GM12891 (cell line): ENCODE results near the gene LRP3.

Experiments used
- DNase-seq: peaks from one replicate; pipeline ENCODE4 v3.0.0; 2011; ENCODE audit warnings: low spot score; ENCODE audit not compliant: insufficient read length
- FAIRE-seq: peaks from 2 replicates; lab custom pipeline; 2011; peaks lifted over from hg19 to GRCh38; lab: Jason Lieb, UNC
- PAX5 ChIP-seq: IDR thresholded peaks from 2 replicates; pipeline ENCODE4 v1.6.1; 2011; ENCODE audit warnings: low read length, moderate library complexity, mild to moderate bottlenecking; ENCODE audit not compliant: insufficient read depth, severe bottlenecking
- POLR2A ChIP-seq: IDR thresholded peaks from 2 replicates; pipeline ENCODE4 v1.6.1; 2011; ENCODE audit warnings: low read depth, low read length, control low read depth
- POLR2AphosphoS5 ChIP-seq: IDR thresholded peaks from 2 replicates; pipeline ENCODE4 v1.6.1; 2011; ENCODE audit warnings: low read depth, low read length, control low read depth
- POU2F2 ChIP-seq: IDR thresholded peaks from 2 replicates; pipeline ENCODE4 v1.6.1; 2011; ENCODE audit warnings: low read depth, mild to moderate bottlenecking, control low read depth, low read length, moderate library complexity
- SPI1 ChIP-seq: IDR thresholded peaks from 2 replicates; pipeline ENCODE4 v1.6.1; 2011; ENCODE audit warnings: low read depth, low read length, control low read depth
- TAF1 ChIP-seq: IDR thresholded peaks from 2 replicates; pipeline ENCODE4 v1.6.1; 2011; ENCODE audit warnings: low read depth, low read length, control low read depth

LRP3 gene

DNA sequence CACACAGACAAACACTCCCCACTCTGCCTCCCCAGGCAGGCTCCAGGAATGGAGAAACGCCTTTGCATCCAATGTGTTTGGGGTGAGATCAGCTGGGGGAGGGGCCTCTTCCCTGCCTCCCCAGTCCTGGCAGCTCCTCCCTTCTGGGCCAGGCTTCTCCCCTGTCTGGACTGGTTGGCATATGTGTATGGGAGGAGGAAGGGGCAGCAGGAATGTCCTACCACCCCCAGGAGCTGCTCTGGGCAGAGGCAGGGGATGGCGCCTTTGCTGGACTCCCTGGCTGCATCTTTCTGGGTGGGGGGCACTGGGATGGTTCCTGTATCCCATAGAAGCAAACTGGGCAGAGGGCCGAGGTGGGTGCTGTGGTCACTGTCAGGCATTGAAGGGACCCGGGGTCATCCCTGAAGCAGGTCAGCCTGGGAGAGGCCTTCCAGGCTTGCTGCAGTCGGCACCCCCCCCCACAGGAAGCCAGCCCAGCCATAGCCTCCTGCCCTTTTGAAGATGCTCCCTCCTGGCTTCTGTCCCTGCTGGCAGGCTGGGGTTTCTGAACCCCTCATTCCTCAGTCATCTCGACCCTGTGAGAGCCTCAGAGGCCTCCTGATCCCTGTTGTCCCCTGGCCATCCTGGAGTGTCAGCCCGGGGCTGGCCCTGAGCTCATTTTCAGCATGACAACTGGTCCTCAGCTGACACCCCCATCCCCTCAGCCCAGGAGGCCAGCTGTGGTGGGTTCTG, 52.7 kb downstream of the LRP3 start:
- FAIRE-seq (no peak), DNase-seq (no peak)
- no peak for TF ChIP-seq POLR2A
- TF ChIP-seq POLR2AphosphoS5: no peak
- no peak for TF ChIP-seq SPI1
- no peak for TF ChIP-seq TAF1
- no peak for TF ChIP-seq PAX5
- no peak for TF ChIP-seq POU2F2

DNA sequence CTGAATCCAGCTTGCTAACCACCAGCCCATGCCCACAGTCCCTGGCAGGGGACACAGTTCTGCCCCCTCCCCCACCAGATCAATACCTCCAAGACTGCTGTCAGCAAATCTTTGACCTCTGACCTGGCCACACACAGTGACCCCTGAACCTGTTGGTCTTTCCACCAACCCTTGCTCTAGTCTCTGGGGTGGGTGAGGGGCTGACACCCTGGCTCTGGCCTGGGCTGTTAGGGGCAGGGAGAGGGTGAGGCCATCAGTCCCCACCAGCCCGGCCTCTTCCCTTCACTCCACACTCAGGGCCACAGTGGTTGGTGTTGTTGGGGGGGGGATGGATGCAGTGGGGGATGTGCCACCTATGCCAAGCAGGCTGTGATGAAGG, 53.3 kb downstream of the LRP3 start:
- no peak for DNase-seq
- FAIRE-seq: no peak
- TF ChIP-seq PAX5 (no peak), POU2F2 (no peak), SPI1 (no peak), TAF1 (no peak), POLR2AphosphoS5 (no peak), POLR2A (no peak)

DNA sequence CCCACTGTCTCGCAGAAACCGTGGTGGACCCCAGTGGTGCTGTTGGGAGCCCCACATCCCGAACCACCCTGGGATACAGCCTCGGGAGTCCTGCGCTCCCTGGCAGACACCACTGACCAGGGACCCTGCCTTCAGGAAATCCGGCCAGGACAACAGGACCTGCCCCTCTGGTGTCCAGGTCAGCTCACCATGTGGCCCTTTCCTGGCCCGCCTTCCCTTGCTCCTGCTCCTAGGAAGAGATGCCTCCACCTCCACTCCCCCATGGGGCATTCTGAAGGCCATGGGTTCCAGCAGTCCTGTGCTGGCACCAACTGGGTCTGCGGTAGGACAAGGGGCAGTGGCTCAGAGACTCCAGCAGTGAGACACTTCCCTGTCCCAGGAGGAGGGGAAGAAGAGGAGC, 54.0 kb downstream of the LRP3 start:
- DNase-seq (no peak), FAIRE-seq (no peak)
- TF ChIP-seq PAX5 (no peak), SPI1 (no peak), POLR2A (no peak), POU2F2 (no peak)

DNA sequence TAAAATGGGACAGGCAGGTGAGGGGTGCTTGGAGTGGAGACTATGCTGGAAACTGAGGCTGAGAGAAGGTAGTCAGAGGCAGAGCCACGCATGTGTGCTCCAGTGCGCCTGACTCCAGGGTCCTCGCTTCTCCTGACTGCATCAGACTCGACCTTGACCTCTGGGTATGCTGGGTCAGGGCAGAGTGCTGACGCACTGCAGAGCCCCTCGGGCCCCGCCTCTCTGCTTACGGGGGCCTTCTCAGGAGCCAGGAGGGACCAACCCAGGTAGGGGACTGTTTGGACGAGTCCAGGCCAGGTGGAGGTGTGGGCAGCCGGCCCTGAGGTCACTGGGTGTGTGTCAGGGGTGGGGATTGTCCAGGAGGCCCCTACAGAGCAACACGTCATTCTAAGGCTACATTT, 54.4 kb downstream of the LRP3 start:
- FAIRE-seq (no peak), DNase-seq (no peak)
- TF ChIP-seq PAX5: no peak
- TF ChIP-seq POU2F2: no peak

DNA sequence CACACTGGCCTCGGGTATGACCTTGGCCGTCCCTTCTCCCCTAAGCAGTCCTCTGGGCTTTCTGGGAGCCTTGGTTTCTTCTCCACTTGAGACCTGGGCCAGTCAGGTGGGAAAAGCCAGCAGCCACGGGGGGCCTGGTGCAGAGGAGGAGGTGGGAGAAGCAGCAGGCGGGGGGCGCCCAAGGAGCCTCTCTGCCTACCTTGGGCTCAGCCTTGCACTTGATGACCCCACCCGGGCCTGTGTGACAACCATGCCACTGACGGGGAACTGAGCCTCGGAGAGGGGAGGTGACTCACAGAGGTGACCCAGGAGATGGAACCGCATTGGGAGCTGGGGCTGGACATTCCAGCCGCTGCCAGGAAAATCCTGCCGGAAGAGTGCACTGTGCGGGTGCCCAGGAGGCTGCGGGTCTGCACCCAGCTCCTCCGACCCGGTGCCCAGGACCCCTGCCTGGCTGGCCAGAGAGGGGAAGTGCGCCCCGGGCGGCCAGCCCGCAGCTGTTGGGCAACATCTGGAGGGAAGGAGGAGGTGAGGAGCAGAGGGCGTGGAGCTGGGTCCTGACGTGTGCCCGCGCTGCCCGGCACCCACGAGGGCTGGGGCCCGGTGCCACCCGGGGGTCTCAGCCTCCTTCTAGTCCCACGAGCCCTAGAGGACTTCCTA, 55.0 kb downstream of the LRP3 start:
- TF ChIP-seq PAX5 (no peak), SPI1 (0 out of 2 replicates have a peak, but pooled peaks have one; percentile 7)
- FAIRE-seq: no peak
- no peak for DNase-seq

DNA sequence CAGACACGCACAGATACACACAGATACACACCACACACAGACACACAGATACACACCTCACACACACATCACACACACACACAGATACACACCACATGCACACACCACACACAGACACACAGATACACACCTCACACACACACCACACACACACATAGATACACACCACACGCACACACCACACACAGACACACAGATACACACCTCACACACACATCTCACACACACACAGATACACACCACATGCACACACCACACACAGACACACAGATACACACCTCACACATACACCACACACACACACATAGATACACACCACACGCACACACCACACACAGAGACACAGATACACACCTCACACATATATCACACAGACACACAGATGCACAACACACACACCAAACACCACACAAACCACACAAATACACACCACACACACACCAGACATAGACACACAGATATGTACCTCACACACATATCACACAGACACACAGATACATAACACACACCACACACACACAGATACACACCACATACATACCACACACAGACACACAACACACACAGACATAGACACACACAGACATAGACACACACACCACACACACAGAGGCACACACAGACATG, 55.7 kb downstream of the LRP3 start:
- FAIRE-seq (no peak), DNase-seq (no peak)
- TF ChIP-seq PAX5: no peak

DNA sequence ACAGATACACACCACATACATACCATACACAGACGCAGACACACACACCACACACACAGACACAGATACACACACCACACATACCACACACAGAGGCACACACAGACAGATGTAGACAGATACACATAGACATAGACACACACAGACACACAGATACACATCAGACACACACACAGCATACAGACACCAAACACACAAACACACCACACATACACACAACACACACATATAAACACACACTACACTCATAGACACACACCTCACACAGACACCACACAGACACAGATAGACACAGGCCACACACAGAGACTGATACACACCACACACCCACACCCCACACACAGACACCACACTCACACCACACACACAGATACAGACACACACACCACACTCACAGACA, 56.4 kb downstream of the LRP3 start:
- FAIRE-seq (no peak), DNase-seq (no peak)
- TF ChIP-seq SPI1 (no peak), POLR2AphosphoS5 (no peak), POLR2A (no peak), TAF1 (no peak), PAX5 (no peak), POU2F2 (no peak)

DNA sequence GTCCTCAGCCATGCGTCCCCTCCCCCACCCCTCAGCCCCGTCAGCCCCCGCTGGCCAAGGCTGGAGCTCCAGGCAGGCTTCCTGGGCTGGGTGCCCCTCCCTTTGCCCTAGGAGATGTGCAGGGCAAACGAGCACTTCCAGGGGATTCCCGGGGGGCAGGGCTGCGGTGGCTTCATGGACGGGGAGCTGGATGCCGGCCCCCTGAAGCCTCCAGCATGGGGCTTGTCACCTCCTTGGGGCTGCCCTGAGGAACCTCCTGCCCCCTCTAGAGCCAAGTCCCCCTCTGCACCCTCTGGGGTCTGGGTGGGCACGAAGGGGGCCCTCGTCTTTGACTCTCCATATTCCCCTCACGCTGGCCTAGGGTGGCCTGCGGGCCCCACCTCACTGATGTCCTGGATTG, 56.9 kb downstream of the LRP3 start:
- no peak for FAIRE-seq
- TF ChIP-seq POLR2AphosphoS5 (no peak), POU2F2 (no peak), PAX5 (no peak)
- DNase-seq: no peak

DNA sequence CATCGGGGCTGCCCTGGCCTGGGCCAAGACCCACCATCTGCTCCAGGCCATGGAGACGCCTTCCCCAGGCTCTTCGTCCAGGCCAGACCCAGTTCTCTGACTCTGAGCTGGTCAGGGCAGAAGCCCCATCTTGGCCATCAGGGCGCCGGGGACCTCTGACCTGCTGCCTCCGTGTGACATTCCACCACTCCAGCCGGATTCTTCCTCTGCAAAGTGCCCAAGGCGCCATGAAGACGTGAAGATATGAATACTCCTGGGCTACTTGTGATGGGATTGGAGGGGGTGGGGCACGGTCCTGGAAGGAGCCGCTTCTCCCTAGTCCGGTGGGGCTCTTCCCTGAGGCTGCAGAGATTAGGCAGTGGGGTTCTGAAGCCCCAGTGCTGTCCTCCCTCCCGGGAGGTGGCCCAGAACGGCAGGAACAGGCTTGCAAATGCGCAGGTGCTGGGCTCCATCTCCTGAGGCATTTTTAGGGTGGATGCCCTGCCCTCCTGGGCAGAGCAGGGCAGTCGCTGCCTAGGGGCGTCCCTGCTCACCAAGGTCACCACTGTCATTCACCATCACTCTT, 57.5 kb downstream of the LRP3 start:
- TF ChIP-seq TAF1: no peak
- TF ChIP-seq PAX5: no peak
- TF ChIP-seq POLR2AphosphoS5: no peak
- no peak for TF ChIP-seq POLR2A
- no peak for TF ChIP-seq SPI1
- TF ChIP-seq POU2F2: no peak
- FAIRE-seq (no peak), DNase-seq (no peak)

DNA sequence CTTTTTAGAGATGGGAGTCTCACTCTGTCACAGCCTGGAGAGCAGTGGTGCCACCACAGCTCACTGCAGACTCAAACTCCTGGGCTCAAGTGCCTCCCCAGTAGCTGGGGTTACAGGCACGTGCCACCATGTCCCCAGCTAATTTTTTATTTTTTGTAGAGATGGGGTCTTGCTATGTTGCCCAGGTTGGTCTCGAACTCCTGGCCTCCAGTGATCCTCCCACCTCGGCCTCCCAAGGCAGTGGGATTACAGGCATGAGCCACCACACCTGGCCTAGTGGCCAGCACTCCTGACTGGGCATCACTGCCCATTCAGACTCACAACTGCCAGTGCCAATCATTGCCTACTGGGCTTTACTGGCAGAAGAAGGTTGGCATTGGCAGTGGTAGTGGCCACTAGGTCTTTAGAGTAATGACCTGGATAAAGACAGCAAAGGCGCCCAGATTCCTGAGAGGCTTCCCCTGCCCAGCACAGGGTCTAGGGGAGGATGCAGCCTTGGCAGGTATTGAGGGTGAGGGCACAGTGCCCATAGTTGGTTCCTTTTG, 58.4 kb downstream of the LRP3 start:
- FAIRE-seq: no peak
- TF ChIP-seq PAX5 (no peak), POLR2AphosphoS5 (no peak), TAF1 (no peak), SPI1 (no peak), POLR2A (no peak), POU2F2 (no peak)
- no peak for DNase-seq
